Endothelial cell of umbilical vein (primary cell): ENCODE measurements around the gene NAGLU. TPM values are rescaled to one million over a fixed set of nuclear protein-coding genes. Genes with fewer than 3 reads are reported as not detected.
A peak's percentile ranks its signal among the peaks of the same experiment; 100 is the strongest.

Experiments used
- BruUV-seq: library from RNA; stranded (reverse); fragments of 400-500 nt; replicated peaks from 2 replicates; lab custom pipeline; 2021; lab: Mats Ljungman, UMichigan
- CTCF ChIA-PET: fragments of 300-600, 350-600 bp; sonication (Branson Sonifier 250); formaldehyde crosslinking; loops from one replicate; lab custom pipeline; 2021; ENCODE audit warnings: antibody characterized with exemption, inconsistent platforms; lab: Charles Lee
- POLR2A ChIA-PET: fragments of 300-600, 350-600 bp; sonication (Branson Sonifier 250); formaldehyde crosslinking; loops from one replicate; lab custom pipeline; 2021; ENCODE audit warnings: antibody characterized with exemption, inconsistent platforms; lab: Charles Lee
- DNase-seq: peaks from one replicate; pipeline ENCODE4 v3.0.0-alpha.2; 2011; ENCODE audit warnings: low read depth, low spot score
- FAIRE-seq: peaks from 2 replicates; lab custom pipeline; 2011; peaks lifted over from hg19 to GRCh38; lab: Jason Lieb, UNC
- H2AFZ ChIP-seq: 2 replicates; pipeline ENCODE4 v1.6.0; 2012; ENCODE audit warnings: low read depth, low read length, control low read depth, inconsistent platforms
- H3K27ac ChIP-seq: 2 replicates; pipeline ENCODE4 v1.5.1; 2011; ENCODE audit warnings: low read depth, mild to moderate bottlenecking, control low read depth, low read length, moderate library complexity; ENCODE audit not compliant: insufficient read depth
- H3K27me3 ChIP-seq, 2 experiments: 2 replicates each; pipeline versions ENCODE4 v1.6.0 to v1.6.1; 2011; ENCODE audit warnings: low read length in 2 of 2, mixed read lengths in 1 of 2; ENCODE audit not compliant: control insufficient read depth in 2 of 2, insufficient read depth in 2 of 2
- H3K36me3 ChIP-seq, 2 experiments: 2 replicates in 1 of 2; 3 replicates in 1 of 2; pipeline ENCODE4 v1.5.1; 2011; ENCODE audit warnings: low read length in 2 of 2, mild to moderate bottlenecking in 1 of 2, moderate library complexity in 1 of 2; ENCODE audit not compliant: control insufficient read depth in 2 of 2, insufficient read depth in 2 of 2; ENCODE audit errors: extremely low read depth in 1 of 2
- H3K4me1 ChIP-seq: 3 replicates; pipeline ENCODE4 v1.5.1; 2011; ENCODE audit warnings: mild to moderate bottlenecking, low read length; ENCODE audit not compliant: control insufficient read depth, insufficient read depth; ENCODE audit errors: extremely low read depth
- H3K4me2 ChIP-seq: 2 replicates; pipeline ENCODE4 v1.6.1; 2011; ENCODE audit warnings: low read length, control low read depth, mixed read lengths; ENCODE audit not compliant: insufficient read depth
- H3K4me3 ChIP-seq, 3 experiments: fragments of 200-600 bp in 1 of 3; sonication (generic), shearing (Covaris generic) in 1 of 3; replicated peaks in 1 of 3; 2 replicates each; pipeline ENCODE4 v1.5.1; 2011 to 2016; ENCODE audit warnings: control low read depth in 3 of 3, low read length in 3 of 3, mild to moderate bottlenecking in 2 of 3, inconsistent platforms in 1 of 3, low read depth in 1 of 3, moderate library complexity in 1 of 3; ENCODE audit not compliant: insufficient read depth in 1 of 3
- H3K79me2 ChIP-seq: 2 replicates; pipeline ENCODE4 v1.6.0; 2012; ENCODE audit warnings: low read length, inconsistent platforms; ENCODE audit not compliant: control insufficient read depth, insufficient read depth
- H3K9ac ChIP-seq: replicated peaks from 2 replicates; pipeline ENCODE3; 2011; ENCODE audit warnings: low read length, control low read depth; ENCODE audit not compliant: insufficient read depth; ENCODE audit errors: extremely low read depth
- H3K9me1 ChIP-seq: replicated peaks from 3 replicates; pipeline ENCODE4 v1.6.0; 2011; ENCODE audit warnings: mild to moderate bottlenecking, low read length; ENCODE audit not compliant: control insufficient read depth, insufficient read depth; ENCODE audit errors: extremely low read depth
- H3K9me3 ChIP-seq: replicated peaks from 2 replicates; pipeline ENCODE4 v1.5.1; 2012; ENCODE audit warnings: low read length, inconsistent platforms; ENCODE audit not compliant: control insufficient read depth, insufficient read depth
- H4K20me1 ChIP-seq: replicated peaks from 2 replicates; pipeline ENCODE3; 2011; ENCODE audit warnings: mild to moderate bottlenecking, low read length; ENCODE audit not compliant: control insufficient read depth, insufficient read depth; ENCODE audit errors: extremely low read depth
- EZH2 ChIP-seq: IDR thresholded peaks from 2 replicates; pipeline ENCODE4 v1.6.1; 2012; ENCODE audit warnings: borderline replicate concordance, low read depth, mild to moderate bottlenecking, moderate library complexity, low read length, inconsistent platforms; ENCODE audit not compliant: severe bottlenecking
- FOS ChIP-seq: IDR thresholded peaks from 2 replicates; pipeline ENCODE4 v1.6.1; 2011; ENCODE audit warnings: mild to moderate bottlenecking, low read length, moderate library complexity, borderline replicate concordance; ENCODE audit not compliant: insufficient read depth
- JUN ChIP-seq: IDR thresholded peaks from 2 replicates; pipeline ENCODE4 v1.6.1; 2011; ENCODE audit warnings: borderline replicate concordance, low read depth; ENCODE audit not compliant: insufficient read length, insufficient read depth
- MAX ChIP-seq: IDR thresholded peaks from 2 replicates; pipeline ENCODE4 v1.6.1; 2011; ENCODE audit not compliant: insufficient read depth, insufficient read length
- MYC ChIP-seq: IDR thresholded peaks from one replicate; pipeline ENCODE4 v1.6.1; 2011; ENCODE audit warnings: mild to moderate bottlenecking, low read depth, low read length
- POLR2A ChIP-seq: IDR thresholded peaks from 2 replicates; pipeline ENCODE4 v1.6.1; 2012; ENCODE audit warnings: low read depth, mild to moderate bottlenecking, control low read depth, low read length
- POLR2AphosphoS5 ChIP-seq: IDR thresholded peaks from 2 replicates; pipeline ENCODE4 v1.6.1; 2012; ENCODE audit warnings: low read depth, mild to moderate bottlenecking, control low read depth, low read length, moderate library complexity; ENCODE audit not compliant: insufficient read depth
- dilution Hi-C: fragments of 300-500 bp; cut with MboI; formaldehyde crosslinking; loops from one replicate; pipeline ENCODE4 v1.15.0; 2019; ENCODE audit warnings: low sequenced_read_pairs; ENCODE audit not compliant: extremely low pct_ligation_motif_present
- intact Hi-C: fragments of 100-400 bp; cut with micrococcal nuclease; formaldehyde crosslinking; loops from one replicate; pipeline ENCODE4 v1.10.0; 2022
- polyA plus RNA-seq, 4 experiments: library from polyadenylated mRNA; depleted of rRNA in 3 of 4; stranded (reverse) in 3 of 4; unstranded in 1 of 4; fragments of >200 nt; gene quantifications; 2 replicates each; pipeline versions ENCODE4 v1.2.1 to v1.2.3, GENCODE V29; 2011 to 2012; ENCODE audit warnings: missing spikeins in 1 of 4
- total RNA-seq: library from RNA; stranded (reverse); gene quantifications from 2 replicates; pipeline ENCODE4 v1.2.3, GENCODE V29; 2021
- TF ChIP-seq, protein P1 (sequence below), 2 donors: IDR thresholded peaks; 1 replicate in 1 of 2; 2 replicates in 1 of 2; pipeline ENCODE4 v1.5.1; 2011; ENCODE audit warnings: low read length in 2 of 2, mild to moderate bottlenecking in 2 of 2, moderate library complexity in 2 of 2, control low read depth in 1 of 2, inconsistent platforms in 1 of 2, low read depth in 1 of 2; ENCODE audit not compliant: insufficient read depth in 1 of 2; ENCODE audit errors: extremely low read depth in 1 of 2

Gene NAGLU
- total and polyA plus RNA-seq, 2 donors (not counting 3 experiments of a cell fraction or from before 2014, with no cell fraction given) = 50.2 to 54.2 TPM

GRCh38 chr17:42566883-42567573 is 31.0 kb downstream of the NAGLU start, which contains the start of gene MLX:
MLX (plus strand) TSS chr17:42567100; CDS start chr17:42567125, 25 bp downstream.
- Histone ChIP-seq H3K4me3 (peak within 1 kb of the TSS; percentile 29 to 70 (median 61)), H3K27me3 (no peaks in the 10 kb centered on the region), H3K36me3 (peaks cover 19 to 39% of the 10 kb centered on the region in 2 experiments), H2AFZ (peak within 1 kb of the TSS; percentile 76), H4K20me1 (no peaks in the 10 kb centered on the region), H3K9me1 (no peaks in the 10 kb centered on the region), H3K27ac (peak within 1 kb of the TSS; percentile 0), H3K9ac (peak within 1 kb of the TSS; percentile 56), H3K79me2 (peaks cover 35% of the 10 kb centered on the region), H3K9me3 (no peaks in the 10 kb centered on the region), H3K4me1 (peaks cover 27% of the 10 kb centered on the region), H3K4me2 (peak within 1 kb of the TSS; percentile 57)
- TF ChIP-seq POLR2A = peak; percentile 70
- no peak for TF ChIP-seq EZH2
- peak; percentile 95 for TF ChIP-seq MAX
- TF ChIP-seq JUN = no peak
- TF ChIP-seq, protein P1, sequence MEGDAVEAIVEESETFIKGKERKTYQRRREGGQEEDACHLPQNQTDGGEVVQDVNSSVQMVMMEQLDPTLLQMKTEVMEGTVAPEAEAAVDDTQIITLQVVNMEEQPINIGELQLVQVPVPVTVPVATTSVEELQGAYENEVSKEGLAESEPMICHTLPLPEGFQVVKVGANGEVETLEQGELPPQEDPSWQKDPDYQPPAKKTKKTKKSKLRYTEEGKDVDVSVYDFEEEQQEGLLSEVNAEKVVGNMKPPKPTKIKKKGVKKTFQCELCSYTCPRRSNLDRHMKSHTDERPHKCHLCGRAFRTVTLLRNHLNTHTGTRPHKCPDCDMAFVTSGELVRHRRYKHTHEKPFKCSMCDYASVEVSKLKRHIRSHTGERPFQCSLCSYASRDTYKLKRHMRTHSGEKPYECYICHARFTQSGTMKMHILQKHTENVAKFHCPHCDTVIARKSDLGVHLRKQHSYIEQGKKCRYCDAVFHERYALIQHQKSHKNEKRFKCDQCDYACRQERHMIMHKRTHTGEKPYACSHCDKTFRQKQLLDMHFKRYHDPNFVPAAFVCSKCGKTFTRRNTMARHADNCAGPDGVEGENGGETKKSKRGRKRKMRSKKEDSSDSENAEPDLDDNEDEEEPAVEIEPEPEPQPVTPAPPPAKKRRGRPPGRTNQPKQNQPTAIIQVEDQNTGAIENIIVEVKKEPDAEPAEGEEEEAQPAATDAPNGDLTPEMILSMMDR (IDR thresholded peaks at IDR 0.05; ENCODE audit: extremely low read depth in 1 of 2, insufficient read depth in 1 of 2, low read depth in 1 of 2, low read length in 2 of 2) = no peak
- no peak for TF ChIP-seq FOS
- TF ChIP-seq MYC = no peak
- TF ChIP-seq POLR2AphosphoS5 = peak; percentile 78
- BruUV-seq = no TSS peak
- intact Hi-C loops = loop anchor here (1.0 kb wide), 1 partner anchor 10 kb away; the partner anchor contains the start of gene PSMC3IP
- peak; percentile 92 for DNase-seq
- FAIRE-seq = peak; percentile 87
- dilution Hi-C loops = no loop called here
- ChIA-PET CTCF (interaction anchor here (0.9 to 5.4 kb wide), 7 partner anchors 11 to 345 kb away, joined by 3 to 38 read pairs (median 3); partner anchors contain the start of genes CCR10, PSMC3IP, RETREG3 and TUBG1), POLR2A (no interaction called here)
